ENCODE results near the gene RTF2. TPM values are rescaled to one million over a fixed set of nuclear protein-coding genes. Genes with fewer than 3 reads are reported as not detected.

Gene RTF2
- total RNA-seq, 1 experiment from 2014 or later = 89.2 TPM

GRCh38 chr20:56518721-56519398, 50.4 kb downstream of the RTF2 start:
- in situ Hi-C loops (cut with HindIII; ENCODE audit: low pct_unique_long_range_greater_than_20kb, low sequenced_read_pairs) = no loop called here
- no peaks in the 10 kb centered on the region for H3K4me1 ChIP-seq (ENCODE audit: control insufficient read depth, insufficient read depth, low read length)
- ATAC-seq (no peak), DNase-seq (ENCODE audit: low read depth, low spot score) (no peak)
- no peak for TF ChIP-seq POLR2AphosphoS5 (IDR thresholded peaks at IDR 0.05; ENCODE audit: low read depth, low read length)
- TF ChIP-seq TCF7L2 (IDR thresholded peaks at IDR 0.05; ENCODE audit: low read depth, low read length) = no peak
- TF ChIP-seq SIN3A (IDR thresholded peaks at IDR 0.05; ENCODE audit: borderline replicate concordance, insufficient read depth, low read depth, low read length) = no peak
- TF ChIP-seq CTCF (IDR thresholded peaks at IDR 0.05) = no peak
- no peak for TF ChIP-seq REST (IDR thresholded peaks at IDR 0.05; ENCODE audit: insufficient read depth in 1 of 2, low read depth in 2 of 2, low read length in 1 of 2)
- ChIA-PET CTCF (no interaction called here), POLR2A (no interaction called here)
- BruUV-seq (replicated peaks) = no TSS peak
- no peaks in the 10 kb centered on the region for H3K27me3 ChIP-seq (ENCODE audit: control insufficient read depth, insufficient read depth, low read length)
- H3K9me3 ChIP-seq (ENCODE audit: control insufficient read depth, insufficient read depth, low read depth, low read length) = no peaks in the 10 kb centered on the region
- no peak overlapping the region for H3K27ac ChIP-seq (ENCODE audit: low read length)
- peaks cover 3% of the 10 kb centered on the region for H3K36me3 ChIP-seq (ENCODE audit: control insufficient read depth, insufficient read depth, low read length)
- intact Hi-C loops (cut with micrococcal nuclease; ENCODE audit: unreplicated experiment) = no loop called here
- H3K4me3 ChIP-seq (ENCODE audit: low read depth in 2 of 2, low read length in 2 of 2) = no peak overlapping the region

- in situ Hi-C loops (cut with HindIII; ENCODE audit: low pct_unique_long_range_greater_than_20kb, low sequenced_read_pairs) = no loop called here
Measured at GRCh38 chr20:56519551-56519950, 51.1 kb downstream of the RTF2 start.

More at GRCh38 chr20:56519551-56519950, 51.1 kb downstream of the RTF2 start:
- Histone ChIP-seq H3K9me3 (ENCODE audit: control insufficient read depth, insufficient read depth, low read depth, low read length) (no peaks in the 10 kb centered on the region), H3K4me1 (ENCODE audit: control insufficient read depth, insufficient read depth, low read length) (no peaks in the 10 kb centered on the region), H3K4me3 (ENCODE audit: low read depth in 2 of 2, low read length in 2 of 2) (no peak overlapping the region), H3K27me3 (ENCODE audit: control insufficient read depth, insufficient read depth, low read length) (no peaks in the 10 kb centered on the region), H3K27ac (ENCODE audit: low read length) (no peak overlapping the region), H3K36me3 (ENCODE audit: control insufficient read depth, insufficient read depth, low read length) (peaks cover 3% of the 10 kb centered on the region)
- ChIA-PET POLR2A (no interaction called here), CTCF (no interaction called here)
- intact Hi-C loops (cut with micrococcal nuclease; ENCODE audit: unreplicated experiment) = no loop called here
- BruUV-seq (replicated peaks) = no TSS peak
- no peak for DNase-seq (ENCODE audit: low read depth, low spot score)
- TF ChIP-seq CTCF (IDR thresholded peaks at IDR 0.05) (no peak), POLR2AphosphoS5 (IDR thresholded peaks at IDR 0.05; ENCODE audit: low read depth, low read length) (no peak), REST (IDR thresholded peaks at IDR 0.05; ENCODE audit: insufficient read depth in 1 of 2, low read depth in 2 of 2, low read length in 1 of 2) (no peak), SIN3A (IDR thresholded peaks at IDR 0.05; ENCODE audit: borderline replicate concordance, insufficient read depth, low read depth, low read length) (no peak), TCF7L2 (IDR thresholded peaks at IDR 0.05; ENCODE audit: low read depth, low read length) (no peak)
- no peak for ATAC-seq
